NB4 (cell line): Measurements from ENCODE around the gene FANCM.

Experiments used
- DNase-seq: peaks from one replicate; pipeline ENCODE4 v3.0.0; 2010; ENCODE audit warnings: low read depth
- H3K4me3 ChIP-seq: one replicate; pipeline ENCODE4 v1.5.1; 2011; ENCODE audit warnings: mild to moderate bottlenecking, low read depth, low read length, moderate library complexity
- MAX ChIP-seq: IDR thresholded peaks from 2 replicates; pipeline ENCODE4 v1.6.1; 2011; ENCODE audit warnings: low read depth, low read length
- MYC ChIP-seq: IDR thresholded peaks from 2 replicates; pipeline ENCODE4 v1.6.1; 2011; ENCODE audit warnings: low read depth, low read length
- POLR2A ChIP-seq: IDR thresholded peaks from 2 replicates; pipeline ENCODE4 v1.6.1; 2011; ENCODE audit warnings: mild to moderate bottlenecking; ENCODE audit not compliant: insufficient read length; ENCODE audit errors: extremely low read depth
- TF ChIP-seq, protein P1 (sequence below): IDR thresholded peaks from one replicate; pipeline ENCODE4 v1.5.1; 2012; ENCODE audit warnings: low read depth, low read length

The FANCM gene

GRCh38 chr14:45181329-45181728 is 45.6 kb downstream of the FANCM start:
- TF ChIP-seq, protein P1, sequence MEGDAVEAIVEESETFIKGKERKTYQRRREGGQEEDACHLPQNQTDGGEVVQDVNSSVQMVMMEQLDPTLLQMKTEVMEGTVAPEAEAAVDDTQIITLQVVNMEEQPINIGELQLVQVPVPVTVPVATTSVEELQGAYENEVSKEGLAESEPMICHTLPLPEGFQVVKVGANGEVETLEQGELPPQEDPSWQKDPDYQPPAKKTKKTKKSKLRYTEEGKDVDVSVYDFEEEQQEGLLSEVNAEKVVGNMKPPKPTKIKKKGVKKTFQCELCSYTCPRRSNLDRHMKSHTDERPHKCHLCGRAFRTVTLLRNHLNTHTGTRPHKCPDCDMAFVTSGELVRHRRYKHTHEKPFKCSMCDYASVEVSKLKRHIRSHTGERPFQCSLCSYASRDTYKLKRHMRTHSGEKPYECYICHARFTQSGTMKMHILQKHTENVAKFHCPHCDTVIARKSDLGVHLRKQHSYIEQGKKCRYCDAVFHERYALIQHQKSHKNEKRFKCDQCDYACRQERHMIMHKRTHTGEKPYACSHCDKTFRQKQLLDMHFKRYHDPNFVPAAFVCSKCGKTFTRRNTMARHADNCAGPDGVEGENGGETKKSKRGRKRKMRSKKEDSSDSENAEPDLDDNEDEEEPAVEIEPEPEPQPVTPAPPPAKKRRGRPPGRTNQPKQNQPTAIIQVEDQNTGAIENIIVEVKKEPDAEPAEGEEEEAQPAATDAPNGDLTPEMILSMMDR, result no peak
- TF ChIP-seq MAX, result no peak
- no peak for TF ChIP-seq MYC
- no peak for TF ChIP-seq POLR2A
- no peak for DNase-seq
- no peak overlapping the region for H3K4me3 ChIP-seq

- TF ChIP-seq POLR2A (no peak), MYC (no peak)
- H3K4me3 ChIP-seq, result no peak overlapping the region
- DNase-seq, result no peak
Measured at GRCh38 chr14:45181806-45182205, 46.1 kb downstream of the FANCM start.

GRCh38 chr14:45185100-45185814 is 49.5 kb downstream of the FANCM start:
- no peak overlapping the region for H3K4me3 ChIP-seq
- no peak for TF ChIP-seq MAX
- no peak for TF ChIP-seq MYC
- TF ChIP-seq, protein P1, result no peak
- TF ChIP-seq POLR2A, result no peak
- no peak for DNase-seq

DNA sequence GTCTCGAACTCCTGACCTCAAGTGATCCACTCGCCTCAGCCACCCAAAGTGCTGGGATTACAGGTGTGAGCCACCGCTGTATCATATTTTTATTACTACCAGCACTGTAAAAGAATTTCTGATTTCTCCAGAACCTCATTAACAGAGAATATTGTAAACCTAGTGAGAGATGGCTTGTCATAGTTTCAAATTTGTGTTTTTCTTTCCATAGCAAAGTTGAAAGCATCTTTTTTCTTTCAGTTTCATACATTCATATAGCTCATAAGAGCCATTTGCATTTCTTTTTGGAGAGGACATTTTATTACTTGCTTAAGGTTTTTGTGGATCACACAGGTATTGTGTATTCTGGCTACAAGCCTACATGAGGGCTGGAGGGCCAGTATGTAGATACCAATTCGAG is 59.2 kb downstream of the FANCM start:
- H3K4me3 ChIP-seq, result no peak overlapping the region
- DNase-seq, result no peak
- no peak for TF ChIP-seq MAX
- no peak for TF ChIP-seq MYC
- TF ChIP-seq POLR2A, result no peak
- TF ChIP-seq, protein P1, result no peak

DNA sequence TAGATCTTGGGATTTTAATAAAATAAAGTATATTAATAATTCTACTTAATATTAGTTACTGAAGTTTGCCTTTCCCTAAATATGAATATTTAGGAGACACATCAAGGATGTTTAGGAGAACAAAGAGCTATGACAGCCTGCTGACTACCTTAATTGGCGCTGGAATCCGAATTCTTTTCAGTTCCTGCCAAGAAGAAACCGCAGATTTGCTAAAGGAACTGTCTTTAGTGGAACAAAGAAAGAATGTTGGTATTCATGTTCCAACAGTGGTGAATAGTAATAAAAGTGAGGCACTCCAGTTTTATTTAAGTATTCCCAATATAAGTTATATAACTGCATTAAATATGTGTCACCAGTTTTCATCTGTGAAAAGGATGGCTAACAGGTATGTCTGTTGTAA is 62.8 kb downstream of the FANCM start:
- DNase-seq, result no peak
- no peak overlapping the region for H3K4me3 ChIP-seq
- TF ChIP-seq MYC (no peak), POLR2A (no peak), MAX (no peak)
- TF ChIP-seq, protein P1, result no peak

DNA sequence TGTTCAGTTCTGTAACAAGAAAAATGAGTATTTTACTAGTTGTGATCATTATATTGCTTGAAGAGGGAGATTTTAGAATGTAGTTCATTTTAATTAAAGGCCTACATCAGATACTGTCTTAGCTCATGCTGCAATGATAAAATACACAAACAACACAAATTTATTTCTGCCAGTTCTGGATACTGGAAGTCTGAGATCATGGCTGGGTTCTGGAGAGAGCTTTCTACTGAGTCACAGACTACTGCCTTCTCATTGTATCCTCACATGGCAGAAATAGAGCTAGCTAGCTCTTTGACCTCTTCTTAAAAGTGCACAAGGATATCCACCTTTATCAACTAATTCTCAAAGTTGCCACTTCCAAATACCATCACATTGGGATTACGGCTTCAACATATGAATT is 63.5 kb downstream of the FANCM start:
- no peak overlapping the region for H3K4me3 ChIP-seq
- TF ChIP-seq POLR2A (no peak), MYC (no peak), MAX (no peak)
- TF ChIP-seq, protein P1, result no peak
- no peak for DNase-seq
